ENCODE measurements around the gene ENO2. TPM values are rescaled to one million over a fixed set of nuclear protein-coding genes. Genes with fewer than 3 reads are reported as not detected.
A peak's percentile ranks its signal among the peaks of the same experiment; 100 is the strongest.

ENO2 gene
- total and polyA plus RNA-seq, 4 donors = 1.1 to 3.1 (median 1.4) TPM

GRCh38 chr12:6954316-6955107 lies 40.1 kb downstream of the ENO2 start:
- Histone ChIP-seq H3K36me3 (ENCODE audit: control insufficient read depth in 4 of 4, insufficient read depth in 3 of 4, low read depth in 1 of 4, low read length in 3 of 4) (peaks cover 0 to 3% (median 2%) of the 10 kb centered on the region in 4 donors), H3K27ac (ENCODE audit: low read depth in 1 of 2, low read length in 2 of 2) (peak overlapping the region in 1 of 2 donors; percentile 58), H3K27me3 (ENCODE audit: control insufficient read depth in 4 of 4, insufficient read depth in 4 of 4, low read length in 3 of 4) (no peaks in the 10 kb centered on the region), H3K9me3 (ENCODE audit: control insufficient read depth in 4 of 4, low read length in 3 of 4) (no peaks in the 10 kb centered on the region), H3K4me3 (ENCODE audit: low read depth in 1 of 3, low read length in 3 of 3) (no peak overlapping the region), H3K9ac (ENCODE audit: low read depth in 1 of 2, low read length in 2 of 2) (no peak overlapping the region), H3K4me1 (ENCODE audit: control insufficient read depth in 4 of 4, insufficient read depth in 4 of 4, low read length in 3 of 4) (peaks cover 0 to 5% (median 0%) of the 10 kb centered on the region in 4 donors)
- DNase-seq (ENCODE audit: low spot score) = no peak
- TF ChIP-seq HNF4A (conservative IDR thresholded peaks at IDR 0.05) = no peak
- no peak for TF ChIP-seq FOXA1 (IDR thresholded peaks at IDR 0.05)
- TF ChIP-seq ZBTB33 (IDR thresholded peaks at IDR 0.05) = no peak
- TF ChIP-seq RAD21 (IDR thresholded peaks at IDR 0.05) = no peak
- TF ChIP-seq CTCF (IDR thresholded peaks at IDR 0.05; ENCODE audit: low read depth, low read length, missing input control) = no peak
- TF ChIP-seq RXRA (IDR thresholded peaks at IDR 0.05) = no peak
- TF ChIP-seq FOXA2 (IDR thresholded peaks at IDR 0.05) = no peak
- TF ChIP-seq HNF4G (IDR thresholded peaks at IDR 0.05) = no peak
- TF ChIP-seq JUND (IDR thresholded peaks at IDR 0.05) = no peak
- TF ChIP-seq EGR1 (IDR thresholded peaks at IDR 0.05; ENCODE audit: low read depth in 2 of 2) = no peak
- no peak for TF ChIP-seq ATF3 (IDR thresholded peaks at IDR 0.05)
- no peak for TF ChIP-seq YY1 (IDR thresholded peaks at IDR 0.05)
- no peak for TF ChIP-seq NR2F2 (IDR thresholded peaks at IDR 0.05)
- TF ChIP-seq MAX (IDR thresholded peaks at IDR 0.05) = no peak
- TF ChIP-seq GABPA (IDR thresholded peaks at IDR 0.05 in 1 of 2, conservative IDR thresholded peaks at IDR 0.05 in 1 of 2) = no peak
- TF ChIP-seq TAF1 (conservative IDR thresholded peaks at IDR 0.05) = no peak
- TF ChIP-seq REST (IDR thresholded peaks at IDR 0.05) = no peak
- no peak for TF ChIP-seq SP1 (IDR thresholded peaks at IDR 0.05)
- WGBS = 89% methylated on average over 21 of the region's 21 CpGs
